Head of caudate nucleus (tissue), 42 donors: ENCODE measurements around the gene RNF43.
A peak's percentile ranks its signal among the peaks of the same experiment; 100 is the strongest.

Experiments
- DNase-seq, 42 donors: peaks; one replicate each; pipeline versions ENCODE4 v3.0.0 to v3.0.0-alpha.2; 2020 to 2021; ENCODE audit warnings: mixed read lengths in 7 of 42
- intact Hi-C: fragments of 100-400 bp; cut with DNase I; formaldehyde crosslinking; loops from one replicate; pipeline ENCODE4 v1.15.0; 2022

Gene RNF43

GRCh38 chr17:58417300-58418092 is at the start of gene RNF43:
RNF43 (minus strand) TSS chr17:58417534; CDS start chr17:58415577, 1,957 bp downstream.
- intact Hi-C loops, result no loop called here

GRCh38 chr17:58455491-58455890 is 38.2 kb upstream of the RNF43 start:
- intact Hi-C loops, result no loop called here
- no peak for DNase-seq

More at GRCh38 chr17:58417300-58418092, at the start of gene RNF43:
- DNase-seq, result peak; percentile 64 to 97 (median 88)

- intact Hi-C loops, result no loop called here
- no peak for DNase-seq
These were observed 35.4 kb upstream of the RNF43 start for GRCh38 chr17:58452738-58453137.

- intact Hi-C loops, result no loop called here
- peak in 41 of 42 donors; percentile 4 to 76 (median 53) for DNase-seq
These were observed 30.0 kb upstream of the RNF43 start for GRCh38 chr17:58447039-58447975.

- intact Hi-C loops, result no loop called here
- no peak for DNase-seq
These were observed 28.8 kb upstream of the RNF43 start for GRCh38 chr17:58446086-58446485.

GRCh38 chr17:58436805-58437239 is 19.5 kb upstream of the RNF43 start:
- intact Hi-C loops, result no loop called here
- no peak for DNase-seq

- intact Hi-C loops, result no loop called here
- no peak for DNase-seq
These were observed 18.9 kb upstream of the RNF43 start for GRCh38 chr17:58436245-58436644.

GRCh38 chr17:58432806-58433573 is 15.7 kb upstream of the RNF43 start:
- intact Hi-C loops, result no loop called here
- no peak for DNase-seq

- intact Hi-C loops, result no loop called here
These were observed 10.5 kb upstream of the RNF43 start for GRCh38 chr17:58427807-58428206.

GRCh38 chr17:58421711-58422110 is 4.4 kb upstream of the RNF43 start:
- intact Hi-C loops, result no loop called here
- DNase-seq, result no peak

More at GRCh38 chr17:58427807-58428206, 10.5 kb upstream of the RNF43 start:
- DNase-seq, result no peak

GRCh38 chr17:58420827-58421226 is 3.5 kb upstream of the RNF43 start:
- intact Hi-C loops, result no loop called here
- DNase-seq, result no peak

- intact Hi-C loops, result no loop called here
- peak in 1 of 42 donors; percentile 1 for DNase-seq
These were observed 416 bp downstream of the RNF43 start for GRCh38 chr17:58416937-58417299.

GRCh38 chr17:58416396-58416795 is 938 bp downstream of the RNF43 start:
- no peak for DNase-seq
- intact Hi-C loops, result no loop called here

GRCh38 chr17:58415371-58416055 is 1.8 kb downstream of the RNF43 start:
- peak in 10 of 42 donors; percentile 3 to 38 (median 10) for DNase-seq
- intact Hi-C loops, result no loop called here

- DNase-seq, result no peak
- intact Hi-C loops, result no loop called here
These were observed 2.7 kb downstream of the RNF43 start for GRCh38 chr17:58414596-58414997.

- no peak for DNase-seq
- intact Hi-C loops, result no loop called here
These were observed 3.6 kb downstream of the RNF43 start for GRCh38 chr17:58413684-58414083.

GRCh38 chr17:58412961-58413586 is 4.3 kb downstream of the RNF43 start:
- intact Hi-C loops, result no loop called here
- DNase-seq, result no peak

- intact Hi-C loops, result no loop called here
- no peak for DNase-seq
These were observed 5.2 kb downstream of the RNF43 start for GRCh38 chr17:58412064-58412703.
